ENCODE results near the gene FAM120A.

Gene FAM120A

GRCh38 chr9:93447655-93448054 lies 3.8 kb upstream of the FAM120A start:
- DNase-seq, result no peak

- peak in 1 of 2 experiments; percentile 17 for DNase-seq
These were observed 594 bp downstream of the FAM120A start for GRCh38 chr9:93451849-93452709.

GRCh38 chr9:93452710-93453046 lies 1.2 kb downstream of the FAM120A start:
- DNase-seq, result no peak

- DNase-seq, result peak; percentile 79 to 88
These were observed 1.8 kb downstream of the FAM120A start, which contains the start of gene FAM120AOS for GRCh38 chr9:93453047-93453914. TSS of gene FAM120AOS (minus strand) at chr9:93453581. CDS start at chr9:93452709, 872 bp downstream.

- no peak for DNase-seq
These were observed 4.5 kb downstream of the FAM120A start for GRCh38 chr9:93456022-93456421.

GRCh38 chr9:93456504-93456903 lies 5.0 kb downstream of the FAM120A start:
- no peak for DNase-seq

- DNase-seq, result no peak
These were observed 5.5 kb downstream of the FAM120A start for GRCh38 chr9:93457006-93457405.

GRCh38 chr9:93458712-93459111 lies 7.2 kb downstream of the FAM120A start:
- no peak for DNase-seq

- no peak for DNase-seq
These were observed 8.0 kb downstream of the FAM120A start for GRCh38 chr9:93459432-93459847.

GRCh38 chr9:93460689-93461413 lies 9.4 kb downstream of the FAM120A start:
- no peak for DNase-seq

- no peak for DNase-seq
These were observed 9.9 kb downstream of the FAM120A start for GRCh38 chr9:93461414-93461743.

- no peak for DNase-seq
These were observed 10.3 kb downstream of the FAM120A start for GRCh38 chr9:93461821-93462220.

- DNase-seq, result no peak
These were observed 12.3 kb downstream of the FAM120A start for GRCh38 chr9:93463638-93464248.

- no peak for DNase-seq
These were observed 12.9 kb downstream of the FAM120A start for GRCh38 chr9:93464395-93464794.

GRCh38 chr9:93464876-93465275 lies 13.4 kb downstream of the FAM120A start:
- no peak for DNase-seq

- no peak for DNase-seq
These were observed 14.4 kb downstream of the FAM120A start for GRCh38 chr9:93465855-93466254.

- no peak for DNase-seq
These were observed 15.1 kb downstream of the FAM120A start for GRCh38 chr9:93466416-93467061.

GRCh38 chr9:93467062-93467416 lies 15.6 kb downstream of the FAM120A start:
- DNase-seq, result no peak

- no peak for DNase-seq
These were observed 16.0 kb downstream of the FAM120A start for GRCh38 chr9:93467462-93467861.

GRCh38 chr9:93468763-93469456 lies 17.4 kb downstream of the FAM120A start:
- no peak for DNase-seq

GRCh38 chr9:93470391-93470790 lies 18.9 kb downstream of the FAM120A start:
- DNase-seq, result no peak

GRCh38 chr9:93471124-93471523 lies 19.6 kb downstream of the FAM120A start:
- no peak for DNase-seq

All from NCI-H446 (cell line).